ENCODE results near the gene COMMD9.
"Not testable (repeated sequence)": the region's sequence is repeated elsewhere in the genome, so short reads cannot be mapped to it uniquely, and the experiment has no call there.

Gene COMMD9

GRCh38 chr11:36289226-36289852 is at the start of gene COMMD9:
COMMD9 (minus strand) TSS chr11:36289424; CDS start chr11:36289412, 12 bp downstream.
- peak; percentile 90 to 91 for DNase-seq (ENCODE audit: low read depth in 2 of 2)

GRCh38 chr11:36333897-36334296 is 44.7 kb upstream of the COMMD9 start:
- DNase-seq (ENCODE audit: low read depth in 2 of 2): no peak

- no peak for DNase-seq (ENCODE audit: low read depth in 2 of 2)
Measured at GRCh38 chr11:36333468-36333867, 44.2 kb upstream of the COMMD9 start.

DNA sequence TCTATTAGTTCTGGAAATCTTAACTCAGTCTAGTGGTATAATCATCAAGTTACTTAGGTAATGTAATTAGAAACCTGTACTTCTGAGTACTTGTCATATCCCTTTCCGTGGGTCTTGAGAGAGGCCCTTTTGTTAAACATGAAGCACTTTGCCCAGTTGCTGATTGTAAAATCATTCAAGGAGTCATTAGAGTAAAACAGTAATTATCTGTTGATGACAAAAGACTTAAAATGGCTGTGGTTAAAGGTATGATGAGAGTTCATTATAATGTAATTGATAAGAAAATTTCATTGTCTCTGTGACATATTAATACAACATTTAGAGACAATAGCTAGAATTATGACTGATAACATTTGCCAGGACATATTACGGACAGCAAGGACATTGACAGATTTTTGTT is 41.2 kb upstream of the COMMD9 start:
- no peak for DNase-seq (ENCODE audit: low read depth in 2 of 2)

DNA sequence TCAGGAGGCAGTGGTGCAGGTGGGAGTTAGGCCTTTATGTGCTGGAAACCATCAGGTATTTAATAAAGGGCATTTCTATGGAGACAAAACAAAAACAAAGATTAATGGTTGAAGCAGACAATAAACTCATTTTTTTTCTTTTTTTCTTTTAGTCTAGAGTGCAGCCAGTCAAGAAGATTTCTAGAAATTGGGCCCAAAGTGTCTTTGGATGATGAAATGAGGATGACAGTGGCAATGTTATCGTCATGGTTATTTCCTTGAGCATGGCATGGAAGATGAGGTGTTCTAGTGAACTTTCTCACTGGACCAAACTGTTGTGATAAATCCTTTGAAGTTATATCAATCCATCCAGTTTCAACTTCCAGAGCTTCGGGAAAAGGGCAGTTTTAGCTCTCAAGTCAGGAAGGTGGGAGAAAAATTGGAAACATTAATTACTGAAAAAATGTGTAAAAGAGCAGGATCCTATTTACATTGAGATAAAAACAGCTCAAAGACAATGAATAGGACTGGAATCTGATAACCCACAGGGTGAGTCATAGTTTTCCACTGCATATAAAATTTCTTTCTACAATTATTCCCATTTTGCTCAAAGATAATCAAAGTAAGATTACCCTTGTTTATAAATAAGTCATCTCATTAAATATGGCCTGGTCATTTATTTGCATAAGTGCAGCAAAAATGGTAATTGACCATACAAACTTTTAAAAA is 39.9 kb upstream of the COMMD9 start:
- DNase-seq (ENCODE audit: low read depth in 2 of 2): no peak

GRCh38 chr11:36326524-36327419 is 37.5 kb upstream of the COMMD9 start:
- DNase-seq (ENCODE audit: low read depth in 2 of 2): no peak

DNA sequence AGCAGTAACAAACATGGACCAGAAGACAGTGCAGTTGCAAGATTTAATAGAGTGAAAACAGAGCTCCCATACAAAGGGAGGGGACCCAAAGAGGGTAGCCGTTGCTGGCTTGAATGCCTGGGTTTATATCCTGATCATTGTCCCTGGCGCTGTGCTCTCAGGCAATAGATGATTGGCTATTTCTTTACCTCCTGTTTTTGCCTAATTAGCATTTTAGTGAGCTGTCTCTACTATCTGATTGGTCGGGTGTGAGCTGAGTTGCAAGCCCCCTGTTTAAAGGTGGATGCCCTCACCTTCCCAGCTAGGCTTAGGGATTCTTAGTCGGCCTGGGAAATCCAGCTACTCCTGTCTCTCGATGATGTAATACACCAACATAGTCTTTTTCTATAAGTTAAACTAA is 36.2 kb upstream of the COMMD9 start:
- DNase-seq (ENCODE audit: low read depth in 2 of 2): not testable (repeated sequence)

DNA sequence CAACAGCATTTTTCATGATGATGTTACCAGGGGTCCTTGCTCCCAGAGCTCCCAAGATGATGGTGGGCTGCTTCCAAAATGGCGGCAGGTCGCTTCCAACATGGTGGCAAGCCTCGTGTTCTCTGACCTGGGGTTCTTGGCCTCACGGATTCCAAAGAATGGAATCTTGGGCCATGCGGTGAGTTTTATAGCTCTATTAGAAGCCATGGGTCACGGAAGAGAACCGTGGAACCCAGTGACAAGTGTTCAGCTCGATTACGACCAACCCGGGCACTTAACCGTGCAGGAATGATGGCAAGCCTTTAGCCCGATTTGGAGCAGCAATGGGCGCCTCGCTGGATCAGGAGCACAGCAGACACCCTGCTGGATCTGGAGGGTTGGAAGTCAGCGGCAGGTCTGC is 35.7 kb upstream of the COMMD9 start:
- not testable (repeated sequence) for DNase-seq (ENCODE audit: low read depth in 2 of 2)

DNA sequence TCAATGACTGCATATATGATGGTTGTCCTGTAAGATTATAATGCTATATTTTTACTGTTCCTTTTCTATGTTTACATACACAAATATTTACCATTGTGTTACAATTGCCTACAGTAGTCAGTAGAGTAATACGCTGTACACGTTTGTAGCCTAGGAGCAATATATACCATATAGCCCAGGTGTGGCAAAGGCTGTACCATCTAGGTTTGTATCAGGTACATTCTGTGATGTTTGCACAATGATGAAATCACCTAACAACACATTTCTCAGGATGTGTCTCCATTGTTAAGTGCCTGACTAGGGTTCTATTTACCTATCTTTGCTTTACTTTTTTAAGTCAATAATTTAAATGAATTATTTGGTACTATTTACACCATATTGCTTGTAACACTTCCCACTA is 28.8 kb upstream of the COMMD9 start:
- DNase-seq (ENCODE audit: low read depth in 2 of 2): no peak

DNA sequence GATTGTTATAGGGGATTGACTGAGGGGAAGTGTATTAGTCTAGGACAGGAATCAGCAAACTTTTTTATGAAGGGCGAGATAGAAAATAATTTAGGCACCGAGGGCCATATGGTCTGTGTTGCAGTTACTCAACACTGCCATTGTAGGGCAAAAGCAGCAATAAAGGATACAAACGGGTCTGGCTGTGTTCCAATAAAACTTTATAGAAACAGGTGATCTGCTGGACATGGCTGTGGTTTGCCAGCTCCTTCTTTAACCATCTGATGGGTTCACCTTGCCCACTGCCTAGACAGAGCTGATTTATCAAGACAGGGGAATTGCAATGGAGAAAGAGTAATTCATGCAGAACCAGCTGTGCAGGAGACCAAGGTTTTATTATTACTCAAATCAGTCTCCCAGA is 26.8 kb upstream of the COMMD9 start:
- DNase-seq (ENCODE audit: low read depth in 2 of 2): no peak

GRCh38 chr11:36314434-36314767 is 25.2 kb upstream of the COMMD9 start:
- DNase-seq (ENCODE audit: low read depth in 2 of 2): no peak

GRCh38 chr11:36313750-36314433 is 24.7 kb upstream of the COMMD9 start:
- DNase-seq (ENCODE audit: low read depth in 2 of 2): no peak

- no peak for DNase-seq (ENCODE audit: low read depth in 2 of 2)
Measured at GRCh38 chr11:36312611-36313472, 23.6 kb upstream of the COMMD9 start.

- no peak for DNase-seq (ENCODE audit: low read depth in 2 of 2)
Measured at GRCh38 chr11:36311926-36312595, 22.8 kb upstream of the COMMD9 start.

- DNase-seq (ENCODE audit: low read depth in 2 of 2): no peak
Measured at GRCh38 chr11:36309779-36310178, 20.6 kb upstream of the COMMD9 start.

GRCh38 chr11:36308577-36308976 is 19.4 kb upstream of the COMMD9 start:
- DNase-seq (ENCODE audit: low read depth in 2 of 2): no peak

DNA sequence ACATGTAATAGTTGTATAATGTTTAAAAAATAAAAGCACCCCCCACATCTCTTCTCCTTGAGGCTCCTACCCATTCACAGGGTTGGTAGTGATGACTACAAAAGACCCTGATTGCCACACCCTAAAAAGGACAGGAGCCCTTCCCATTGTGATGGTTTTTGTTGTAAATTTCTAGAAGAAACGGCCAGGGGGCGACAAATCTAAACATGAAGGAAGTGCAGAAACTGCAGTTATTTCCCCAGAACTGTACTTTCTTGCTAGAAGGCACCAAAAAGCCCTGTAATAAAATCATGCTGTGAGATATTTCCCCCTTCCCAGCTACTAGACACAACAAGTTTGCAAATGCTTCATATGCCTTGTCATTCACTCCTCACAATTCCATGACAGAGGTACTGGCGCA is 17.7 kb upstream of the COMMD9 start:
- DNase-seq (ENCODE audit: low read depth in 2 of 2): no peak

GRCh38 chr11:36305047-36305446 is 15.8 kb upstream of the COMMD9 start:
- no peak for DNase-seq (ENCODE audit: low read depth in 2 of 2)

- DNase-seq (ENCODE audit: low read depth in 2 of 2): no peak
Measured at GRCh38 chr11:36304351-36304750, 15.1 kb upstream of the COMMD9 start.

GRCh38 chr11:36300650-36301049 is 11.4 kb upstream of the COMMD9 start:
- no peak for DNase-seq (ENCODE audit: low read depth in 2 of 2)

Measured in stimulated activated CD4-positive, alpha-beta T cell treated with anti-CD3 and anti-CD28 coated beads, Interleukin-12 subunit alpha, Interleukin-12 subunit beta, amount 100 ng/mL, for 24 hours (primary cell).